IMR-90 (cell line): Measurements from ENCODE around the gene CDK8. TPM values are rescaled to one million over a fixed set of nuclear protein-coding genes. Genes with fewer than 3 reads are reported as not detected.

Experiments used
- ATAC-seq: fragments of 200-7000 bp; cut with Tn5 transposase; 2 replicates; pipeline ENCODE4 v1.9.1; 2020; ENCODE audit warnings: low read depth, mild to moderate bottlenecking, moderate library complexity
- BruUV-seq: library from RNA; stranded (reverse); fragments of 400-500 nt; replicated peaks from 2 replicates; lab custom pipeline; 2021; lab: Mats Ljungman, UMichigan
- CTCF ChIA-PET: fragments of 300-600 bp; formaldehyde crosslinking; extraction: SDS; loops from one replicate; lab custom pipeline; 2021; ENCODE audit warnings: antibody characterized with exemption; lab: Yijun Ruan, JAX
- POLR2A ChIA-PET: fragments of 300-600 bp; sonication (Branson Sonifier 250); formaldehyde crosslinking; loops from one replicate; lab custom pipeline; 2022; ENCODE audit warnings: antibody characterized with exemption; ENCODE audit not compliant: unreplicated experiment; lab: Charles Lee
- DNase-seq: peaks from one replicate; pipeline ENCODE4 v3.0.0; 2013
- H2AFZ ChIP-seq: replicated peaks from 2 replicates; pipeline ENCODE3; 2013; ENCODE audit warnings: low read length, mild to moderate bottlenecking; ENCODE audit not compliant: poor library complexity
- H2AK5ac ChIP-seq: 2 replicates; pipeline ENCODE4 v1.6.1; 2013; ENCODE audit warnings: low read depth, low read length, inconsistent platforms
- H2AK9ac ChIP-seq: replicated peaks from 2 replicates; pipeline ENCODE3; 2013; ENCODE audit warnings: mild to moderate bottlenecking, low read depth, low read length, moderate library complexity; ENCODE audit not compliant: poor library complexity
- H2BK120ac ChIP-seq: 2 replicates; pipeline ENCODE4 v1.6.1; 2013; ENCODE audit warnings: low read depth, low read length, inconsistent platforms
- H2BK15ac ChIP-seq: 3 replicates; pipeline ENCODE4 v1.6.1; 2013; ENCODE audit warnings: low read depth, low read length, inconsistent platforms
- H2BK20ac ChIP-seq: 2 replicates; pipeline ENCODE4 v1.6.1; 2013; ENCODE audit warnings: low read depth, mild to moderate bottlenecking, inconsistent platforms, low read length, moderate library complexity
- H2BK5ac ChIP-seq: 2 replicates; pipeline ENCODE4 v1.6.1; 2013; ENCODE audit warnings: mild to moderate bottlenecking, low read depth, low read length, inconsistent platforms; ENCODE audit not compliant: poor library complexity, severe bottlenecking
- H3K14ac ChIP-seq: replicated peaks from 2 replicates; pipeline ENCODE4 v1.6.1; 2013; ENCODE audit warnings: low read depth, low read length, inconsistent platforms
- H3K18ac ChIP-seq: 2 replicates; pipeline ENCODE4 v1.6.1; 2013; ENCODE audit warnings: low read depth, low read length, control low read depth
- H3K23ac ChIP-seq: 2 replicates; pipeline ENCODE4 v1.6.1; 2013; ENCODE audit warnings: low read depth, low read length, inconsistent platforms
- H3K27ac ChIP-seq: 2 replicates; pipeline ENCODE4 v1.5.1; 2013; ENCODE audit warnings: mild to moderate bottlenecking, control low read depth, low read length; ENCODE audit not compliant: insufficient read depth
- H3K27me3 ChIP-seq: 2 replicates; pipeline ENCODE4 v1.6.1; 2013; ENCODE audit warnings: low read length; ENCODE audit not compliant: control insufficient read depth, insufficient read depth
- H3K36me3 ChIP-seq: 2 replicates; pipeline ENCODE4 v1.6.1; 2013; ENCODE audit warnings: low read length, mixed read lengths; ENCODE audit not compliant: control insufficient read depth, insufficient read depth
- H3K4ac ChIP-seq: 2 replicates; pipeline ENCODE4 v1.6.1; 2013; ENCODE audit warnings: low read depth, low read length, inconsistent platforms
- H3K4me1 ChIP-seq: 2 replicates; pipeline ENCODE4 v1.6.1; 2013; ENCODE audit warnings: low read length, mixed read lengths; ENCODE audit not compliant: control insufficient read depth, insufficient read depth
- H3K4me2 ChIP-seq: 2 replicates; pipeline ENCODE4 v1.6.1; 2013; ENCODE audit warnings: low read depth, mild to moderate bottlenecking, control low read depth, low read length, moderate library complexity
- H3K4me3 ChIP-seq: 2 replicates; pipeline ENCODE4 v1.5.1; 2013; ENCODE audit warnings: low read depth, mild to moderate bottlenecking, control low read depth, low read length, moderate library complexity; ENCODE audit not compliant: insufficient read depth
- H3K56ac ChIP-seq: 2 replicates; pipeline ENCODE4 v1.6.1; 2013; ENCODE audit warnings: low read length, inconsistent platforms; ENCODE audit not compliant: insufficient read depth; ENCODE audit errors: extremely low read depth
- H3K79me1 ChIP-seq, 2 experiments: 2 replicates each; pipeline ENCODE4 v1.6.1; 2013; ENCODE audit warnings: low read length in 2 of 2, inconsistent platforms in 1 of 2, low read depth in 1 of 2
- H3K9ac ChIP-seq: 2 replicates; pipeline ENCODE4 v1.6.1; 2013; ENCODE audit warnings: low read depth, low read length, control low read depth
- H3K9me1 ChIP-seq: 2 replicates; pipeline ENCODE4 v1.6.1; 2013; ENCODE audit warnings: low read length, inconsistent platforms; ENCODE audit not compliant: insufficient read depth
- H3K9me3 ChIP-seq: 2 replicates; pipeline ENCODE4 v1.6.1; 2013; ENCODE audit warnings: low read length; ENCODE audit not compliant: control insufficient read depth, insufficient read depth
- H4K20me1 ChIP-seq: 2 replicates; pipeline ENCODE4 v1.6.1; 2013; ENCODE audit warnings: low read length, inconsistent platforms; ENCODE audit not compliant: insufficient read depth
- H4K5ac ChIP-seq: 2 replicates; pipeline ENCODE4 v1.6.1; 2013; ENCODE audit warnings: mild to moderate bottlenecking, low read depth, low read length, control low read depth
- H4K8ac ChIP-seq, 2 experiments: 2 replicates each; pipeline ENCODE4 v1.6.1; 2013; ENCODE audit warnings: low read depth in 2 of 2, low read length in 2 of 2, control low read depth in 1 of 2, inconsistent platforms in 1 of 2
- H4K91ac ChIP-seq: 2 replicates; pipeline ENCODE4 v1.6.1; 2013; ENCODE audit warnings: low read depth, low read length, inconsistent platforms; ENCODE audit not compliant: insufficient read depth
- BHLHE40 ChIP-seq: fragments of 150-350 bp; IDR thresholded peaks from 2 replicates; pipeline ENCODE4 v1.6.1; 2016; ENCODE audit warnings: mild to moderate bottlenecking, low read depth, low read length
- CEBPB ChIP-seq: IDR thresholded peaks from 2 replicates; pipeline ENCODE4 v1.6.1; 2012; ENCODE audit warnings: low read depth, low read length, improper control_type of control experiment
- CHD1 ChIP-seq: IDR thresholded peaks from 2 replicates; pipeline ENCODE4 v1.6.1; 2012; ENCODE audit warnings: low read depth, low read length, improper control_type of control experiment
- FOS ChIP-seq: fragments of 150-350 bp; IDR thresholded peaks from 2 replicates; pipeline ENCODE4 v1.6.1; 2016; ENCODE audit warnings: low read depth, low read length
- MAFK ChIP-seq: IDR thresholded peaks from 2 replicates; pipeline ENCODE4 v1.6.1; 2012; ENCODE audit warnings: low read depth, low read length, improper control_type of control experiment
- MAZ ChIP-seq: IDR thresholded peaks from 2 replicates; pipeline ENCODE4 v1.6.1; 2012; ENCODE audit warnings: low read depth, mild to moderate bottlenecking, low read length, improper control_type of control experiment, moderate library complexity, borderline replicate concordance
- MXI1 ChIP-seq: IDR thresholded peaks from 2 replicates; pipeline ENCODE4 v1.6.1; 2012; ENCODE audit warnings: low read depth, mild to moderate bottlenecking, low read length, moderate library complexity, borderline replicate concordance
- NFE2L2 ChIP-seq: fragments of 150-350 bp; IDR thresholded peaks from 2 replicates; pipeline ENCODE4 v1.6.1; 2016; ENCODE audit warnings: low read depth, mild to moderate bottlenecking, low read length
- POLR2A ChIP-seq: IDR thresholded peaks from 2 replicates; pipeline ENCODE4 v1.6.1; 2012; ENCODE audit warnings: mild to moderate bottlenecking, low read depth, low read length
- RAD21 ChIP-seq: IDR thresholded peaks from 2 replicates; pipeline ENCODE4 v1.6.1; 2012; ENCODE audit warnings: low read length, improper control_type of control experiment
- RCOR1 ChIP-seq: IDR thresholded peaks from 2 replicates; pipeline ENCODE4 v1.6.1; 2012; ENCODE audit warnings: mild to moderate bottlenecking, low read length, improper control_type of control experiment; ENCODE audit not compliant: insufficient replicate concordance
- RFX5 ChIP-seq: IDR thresholded peaks from 2 replicates; pipeline ENCODE4 v1.8.0; 2012; ENCODE audit warnings: low read depth, mild to moderate bottlenecking, low read length, moderate library complexity
- SMC3 ChIP-seq: fragments of 150-350 bp; IDR thresholded peaks from 2 replicates; pipeline ENCODE4 v1.6.1; 2016; ENCODE audit warnings: low read depth, mild to moderate bottlenecking, antibody characterized with exemption, low read length, moderate library complexity
- USF2 ChIP-seq: fragments of 150-350 bp; IDR thresholded peaks from 2 replicates; pipeline ENCODE4 v1.6.1; 2017; ENCODE audit warnings: mild to moderate bottlenecking, antibody characterized with exemption, low read length, low read depth
- WGBS, 2 experiments: methylation state at CpG; one replicate each; pipeline versions ENCODE4 v1.1.5 to v1.1.7; 2013; ENCODE audit warnings: missing lambda C conversion rate in 2 of 2; ENCODE audit not compliant: insufficient read length in 1 of 2; ENCODE audit errors: extremely low coverage in 2 of 2; 5-methylcytosine and 5-hydroxymethylcytosine counted together
- dilution Hi-C: fragments of 300-500 bp; cut with HindIII; formaldehyde crosslinking; loops from one replicate; pipeline ENCODE4 v1.14.3; 2018; ENCODE audit warnings: low sequenced_read_pairs; ENCODE audit not compliant: unreplicated experiment
- in situ Hi-C: fragments of 300-500 bp; cut with MboI; formaldehyde crosslinking; loops from 3 replicates; pipeline ENCODE4 v1.14.3; 2019; ENCODE audit warnings: low sequenced_read_pairs, inconsistent platforms, mixed read lengths
- intact Hi-C: fragments of 100-400 bp; cut with micrococcal nuclease; formaldehyde crosslinking; loops from 2 replicates; pipeline ENCODE4 v1.10.0; 2022
- polyA plus RNA-seq, 3 experiments: library from polyadenylated mRNA; depleted of rRNA; stranded (reverse); fragments of >200 nt; gene quantifications; 2 replicates each; pipeline ENCODE4 v1.2.3, GENCODE V29; 2012; ENCODE audit warnings: low replicate concordance in 1 of 3
- total RNA-seq: library from RNA; depleted of rRNA; stranded (reverse); fragments of >200 nt; gene quantifications from 2 replicates; pipeline ENCODE4 v1.2.3, GENCODE V29; 2012
- TF ChIP-seq, protein P1 (sequence below): conservative IDR thresholded peaks from 2 replicates; pipeline ENCODE4 v1.5.1; 2012; ENCODE audit warnings: mild to moderate bottlenecking, low read depth, low read length, improper control_type of control experiment
- TF ChIP-seq, protein P2 (sequence below): fragments of 150-350 bp; IDR thresholded peaks from 2 replicates; pipeline ENCODE4 v1.6.1; 2016; ENCODE audit warnings: low read depth, mild to moderate bottlenecking, low read length, moderate library complexity, borderline replicate concordance

The CDK8 gene
- total and polyA plus RNA-seq, 2 of the 4 experiments (the other 2 are of a cell fraction), result 15.4 to 19.0 TPM

GRCh38 chr13:26272621-26273020, 18.7 kb downstream of the CDK8 start:
- Histone ChIP-seq H3K4ac (no peak overlapping the region), H3K4me1 (no peaks in the 10 kb centered on the region), H2BK5ac (no peak overlapping the region), H3K18ac (no peak overlapping the region), H2BK15ac (no peak overlapping the region), H2BK120ac (no peak overlapping the region), H4K8ac (no peak overlapping the region), H3K23ac (no peak overlapping the region), H3K9me3 (no peaks in the 10 kb centered on the region), H4K5ac (no peak overlapping the region), H3K56ac (no peak overlapping the region), H3K4me2 (no peak overlapping the region), H3K27ac (no peak overlapping the region), H2AFZ (no peak overlapping the region), H3K79me1 (peaks cover 14 to 44% of the 10 kb centered on the region in 2 experiments), H3K9me1 (0 out of 2 replicates have a peak, but pooled peaks cover 3% of the 10 kb centered on the region), H2BK20ac (no peak overlapping the region), H3K27me3 (no peaks in the 10 kb centered on the region), H3K9ac (no peak overlapping the region), H3K36me3 (no peaks in the 10 kb centered on the region), H4K20me1 (peaks cover 27% of the 10 kb centered on the region), H3K14ac (no peak overlapping the region), H2AK9ac (no peak overlapping the region), H3K4me3 (no peak overlapping the region), H2AK5ac (no peak overlapping the region), H4K91ac (no peak overlapping the region)
- POLR2A ChIA-PET, result no interaction called here
- intact Hi-C loops, result no loop called here
- CTCF ChIA-PET, result no interaction called here
- no peak for ATAC-seq
- WGBS, 2 experiments, result no CpG with 5 or more reads among the region's 3 CpGs
- in situ Hi-C loops, result no loop called here
- TF ChIP-seq FOS (no peak), MXI1 (no peak), RCOR1 (no peak), CHD1 (no peak), NFE2L2 (no peak), SMC3 (no peak), RAD21 (no peak), USF2 (no peak), CEBPB (no peak), MAFK (no peak), POLR2A (no peak), RFX5 (no peak), BHLHE40 (no peak), MAZ (no peak)
- TF ChIP-seq, protein P1, sequence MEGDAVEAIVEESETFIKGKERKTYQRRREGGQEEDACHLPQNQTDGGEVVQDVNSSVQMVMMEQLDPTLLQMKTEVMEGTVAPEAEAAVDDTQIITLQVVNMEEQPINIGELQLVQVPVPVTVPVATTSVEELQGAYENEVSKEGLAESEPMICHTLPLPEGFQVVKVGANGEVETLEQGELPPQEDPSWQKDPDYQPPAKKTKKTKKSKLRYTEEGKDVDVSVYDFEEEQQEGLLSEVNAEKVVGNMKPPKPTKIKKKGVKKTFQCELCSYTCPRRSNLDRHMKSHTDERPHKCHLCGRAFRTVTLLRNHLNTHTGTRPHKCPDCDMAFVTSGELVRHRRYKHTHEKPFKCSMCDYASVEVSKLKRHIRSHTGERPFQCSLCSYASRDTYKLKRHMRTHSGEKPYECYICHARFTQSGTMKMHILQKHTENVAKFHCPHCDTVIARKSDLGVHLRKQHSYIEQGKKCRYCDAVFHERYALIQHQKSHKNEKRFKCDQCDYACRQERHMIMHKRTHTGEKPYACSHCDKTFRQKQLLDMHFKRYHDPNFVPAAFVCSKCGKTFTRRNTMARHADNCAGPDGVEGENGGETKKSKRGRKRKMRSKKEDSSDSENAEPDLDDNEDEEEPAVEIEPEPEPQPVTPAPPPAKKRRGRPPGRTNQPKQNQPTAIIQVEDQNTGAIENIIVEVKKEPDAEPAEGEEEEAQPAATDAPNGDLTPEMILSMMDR, result no peak
- TF ChIP-seq, protein P2, sequence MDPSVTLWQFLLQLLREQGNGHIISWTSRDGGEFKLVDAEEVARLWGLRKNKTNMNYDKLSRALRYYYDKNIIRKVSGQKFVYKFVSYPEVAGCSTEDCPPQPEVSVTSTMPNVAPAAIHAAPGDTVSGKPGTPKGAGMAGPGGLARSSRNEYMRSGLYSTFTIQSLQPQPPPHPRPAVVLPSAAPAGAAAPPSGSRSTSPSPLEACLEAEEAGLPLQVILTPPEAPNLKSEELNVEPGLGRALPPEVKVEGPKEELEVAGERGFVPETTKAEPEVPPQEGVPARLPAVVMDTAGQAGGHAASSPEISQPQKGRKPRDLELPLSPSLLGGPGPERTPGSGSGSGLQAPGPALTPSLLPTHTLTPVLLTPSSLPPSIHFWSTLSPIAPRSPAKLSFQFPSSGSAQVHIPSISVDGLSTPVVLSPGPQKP, result no peak
- dilution Hi-C loops, result no loop called here
- DNase-seq, result no peak
- no TSS peak for BruUV-seq
